Activated CD4-positive, alpha-beta T cell treated with anti-CD3 and anti-CD28 coated beads for 24 hours (primary cell): Measurements from ENCODE around the gene GABRB1.

ENCODE experiments used
- DNase-seq, 2 donors: peaks; one replicate each; pipeline ENCODE4 v3.0.0-alpha.2; 2020; ENCODE audit warnings: low read depth in 2 of 2

The GABRB1 gene

DNA sequence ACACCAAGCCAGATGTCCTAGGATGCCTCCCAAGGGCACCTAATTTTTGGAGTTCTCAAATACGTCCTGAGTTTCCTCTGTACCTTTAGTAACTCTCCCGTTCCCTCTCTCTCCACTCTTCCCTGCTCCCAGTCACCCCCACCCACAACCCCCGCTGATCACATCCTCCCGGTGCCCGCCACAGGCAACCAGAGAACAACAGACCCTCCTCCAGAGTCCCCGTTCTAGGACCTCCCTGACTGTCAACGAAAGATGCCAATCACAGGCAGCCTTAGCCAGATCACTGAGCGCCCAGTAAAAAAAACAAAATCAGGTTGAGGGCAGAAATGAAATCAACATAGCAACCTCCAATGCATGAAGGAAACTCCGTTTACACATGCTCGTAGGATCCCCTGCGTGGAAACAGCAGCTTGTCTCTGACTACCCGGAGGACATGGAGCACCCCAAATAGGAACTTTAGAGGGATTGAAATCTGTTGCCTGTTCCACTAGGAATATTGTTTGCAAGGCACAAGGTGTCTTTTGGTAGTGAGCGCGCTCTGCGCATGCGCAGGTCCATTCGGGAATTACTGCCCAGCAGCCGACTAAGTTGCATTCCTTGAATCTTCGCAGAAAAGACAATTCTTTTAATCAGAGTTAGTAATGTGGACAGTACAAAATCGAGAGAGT is at the start of gene GABRB1:
TSS of gene GABRB1 (plus strand) at position 557 of the 668 bp plus-strand sequence.
- DNase-seq: no peak

DNA sequence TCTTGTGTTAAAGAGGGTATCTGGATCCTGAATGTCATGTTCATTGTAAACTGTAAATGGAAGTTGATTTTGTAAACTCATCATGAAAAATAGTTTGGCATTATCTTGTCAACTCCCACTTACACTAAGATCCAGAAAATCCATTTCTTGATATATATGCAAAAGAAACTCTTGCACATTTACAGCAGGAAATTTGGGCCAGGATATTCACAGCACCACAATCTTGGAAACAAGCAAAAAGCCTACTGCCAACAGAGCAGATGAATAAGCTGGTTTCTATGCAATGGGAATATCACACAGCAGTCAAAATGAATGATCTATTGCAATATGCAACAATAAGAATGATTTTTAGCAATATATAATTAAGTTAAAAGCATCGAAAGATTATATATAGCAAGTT is 46.6 kb upstream of the GABRB1 start:
- no peak for DNase-seq

DNA sequence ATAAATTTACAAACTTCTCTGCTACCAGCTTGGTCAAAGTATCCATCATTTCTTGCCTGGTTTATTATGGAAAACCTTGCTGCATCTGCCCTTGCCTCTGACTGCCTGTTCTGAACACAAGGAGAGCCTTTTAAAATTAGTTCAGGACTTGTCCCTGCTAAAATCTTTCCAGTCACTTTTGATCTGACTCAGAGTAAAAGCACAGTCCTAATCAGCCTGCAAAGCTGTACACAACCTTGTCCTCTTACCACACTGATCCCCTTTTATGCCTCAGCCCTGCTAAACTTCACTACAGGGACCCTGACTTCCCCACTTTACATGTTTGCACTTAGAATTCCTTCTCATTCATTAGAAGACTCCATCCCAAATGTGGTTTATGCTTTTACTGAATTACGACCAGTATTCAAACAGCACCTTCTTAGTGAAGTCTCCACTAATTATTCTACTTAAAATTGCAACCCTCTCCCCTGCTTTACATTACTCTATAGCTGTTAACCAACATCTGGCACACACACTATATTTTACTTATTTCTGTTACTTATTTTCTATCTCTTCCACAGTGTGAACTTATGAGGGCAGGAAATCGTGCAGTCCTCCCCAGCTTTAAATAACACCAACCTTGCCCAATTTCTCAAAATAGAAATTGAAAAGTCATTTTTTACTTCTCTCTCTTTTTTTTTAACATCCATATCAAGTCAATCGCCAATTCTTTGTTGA is 44.3 kb upstream of the GABRB1 start:
- no peak for DNase-seq

DNA sequence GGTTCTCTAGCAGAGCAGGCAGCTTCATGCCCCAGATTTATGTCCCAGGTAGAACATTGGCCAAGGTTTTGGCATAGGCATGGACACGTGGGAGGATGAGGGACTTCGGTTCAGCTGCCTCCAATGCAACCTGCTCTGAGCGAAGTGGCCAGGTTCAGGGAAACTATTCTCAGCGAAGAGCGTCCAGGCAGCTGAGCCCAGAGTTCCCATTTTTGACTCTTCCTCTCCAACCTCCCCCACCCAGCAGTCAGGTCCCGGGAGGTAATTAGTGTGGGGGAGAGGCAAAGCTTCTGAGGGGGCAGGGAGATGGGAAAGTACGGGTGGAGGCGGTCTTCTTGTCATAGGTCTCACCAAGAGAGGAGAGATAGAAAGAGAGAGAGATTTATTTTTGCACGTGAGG is 39.0 kb upstream of the GABRB1 start:
- DNase-seq: no peak

DNA sequence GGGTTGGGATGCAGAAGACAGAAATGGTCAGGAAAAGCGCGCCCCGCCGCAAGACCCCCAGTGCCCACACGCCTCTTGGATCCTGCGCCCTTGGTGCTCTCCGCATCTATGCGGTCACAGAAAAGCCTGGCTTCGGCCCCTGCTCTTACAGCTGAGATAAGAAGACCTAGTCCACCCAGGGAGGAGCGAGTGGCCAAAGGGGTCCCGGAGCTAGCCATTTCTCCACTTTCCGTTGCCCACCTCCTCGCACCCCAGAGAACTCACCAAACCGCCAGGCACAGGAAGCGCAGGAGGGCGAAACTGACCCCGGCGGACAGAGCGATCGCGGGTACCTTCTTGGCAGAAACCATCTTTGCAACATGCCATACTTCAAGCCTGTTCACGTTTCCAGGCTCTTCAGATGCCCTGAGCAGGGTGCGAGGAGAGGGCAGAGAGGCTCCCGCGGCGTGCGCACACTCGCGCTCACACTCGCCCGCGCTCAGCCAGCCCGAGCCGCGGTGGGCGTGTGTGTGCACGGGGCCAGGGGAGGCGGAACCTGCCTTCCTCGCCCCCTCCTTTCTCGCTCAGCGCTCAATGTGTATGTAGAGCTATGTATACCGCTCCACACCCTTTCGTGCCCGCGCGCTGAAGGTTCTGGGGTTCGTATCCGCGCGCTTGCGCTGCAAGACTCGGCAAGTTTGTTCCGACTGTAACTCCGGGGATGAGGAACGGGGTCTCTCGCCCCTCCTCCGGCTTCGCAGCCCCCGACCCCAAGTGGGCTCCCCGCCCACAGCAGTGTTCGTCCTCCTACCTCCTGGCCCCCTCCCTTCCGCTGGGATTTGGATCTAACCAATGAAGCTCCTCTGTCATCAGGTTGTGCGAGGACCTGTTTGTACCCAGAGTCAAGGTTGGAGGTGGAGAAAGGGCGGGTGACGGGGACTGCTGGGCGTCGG is 38.0 kb upstream of the GABRB1 start, which contains the start of gene GABRA4:
TSS of gene GABRA4 (minus strand) at position 507 of the 932 bp plus-strand sequence. CDS start at position 350, 157 bp downstream.
- DNase-seq: no peak

DNA sequence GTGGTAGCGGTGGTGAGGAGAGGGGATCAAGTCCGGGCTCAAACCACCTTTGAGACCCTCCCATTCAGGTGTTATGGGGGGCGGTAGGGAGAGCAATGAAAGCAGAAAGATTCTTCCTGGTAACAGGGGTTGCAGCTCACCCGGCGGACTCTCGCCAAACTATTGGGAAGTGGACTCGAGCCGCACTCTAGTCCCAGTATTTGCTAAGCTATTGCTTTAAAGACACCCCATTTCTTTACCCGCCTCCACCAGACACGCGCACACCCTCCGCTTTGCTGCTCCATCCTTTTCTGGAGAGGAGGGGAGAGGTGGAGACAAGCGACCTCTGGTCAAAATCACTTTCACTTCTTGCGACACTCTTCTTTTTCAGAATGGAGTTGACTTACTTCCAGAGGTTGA is 37.4 kb upstream of the GABRB1 start:
- no peak for DNase-seq

DNA sequence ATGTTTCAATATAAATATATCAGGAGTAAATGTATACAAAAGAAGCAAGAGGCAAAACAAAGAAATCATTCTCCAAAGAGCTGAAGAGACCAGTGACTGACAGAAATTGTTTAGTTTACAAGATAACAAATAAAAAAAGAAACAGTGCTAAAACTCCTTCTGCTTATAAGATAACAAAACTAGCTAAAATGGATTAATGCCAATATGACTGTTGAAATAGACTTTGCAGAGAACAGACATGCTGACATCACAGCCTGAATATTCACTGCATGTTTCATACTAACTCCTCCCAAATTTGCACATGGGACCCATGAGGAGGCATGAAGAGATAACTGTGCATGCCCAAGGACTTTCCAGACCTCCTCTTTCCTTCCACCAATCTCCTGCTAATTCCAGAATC is 31.8 kb upstream of the GABRB1 start:
- DNase-seq: no peak

DNA sequence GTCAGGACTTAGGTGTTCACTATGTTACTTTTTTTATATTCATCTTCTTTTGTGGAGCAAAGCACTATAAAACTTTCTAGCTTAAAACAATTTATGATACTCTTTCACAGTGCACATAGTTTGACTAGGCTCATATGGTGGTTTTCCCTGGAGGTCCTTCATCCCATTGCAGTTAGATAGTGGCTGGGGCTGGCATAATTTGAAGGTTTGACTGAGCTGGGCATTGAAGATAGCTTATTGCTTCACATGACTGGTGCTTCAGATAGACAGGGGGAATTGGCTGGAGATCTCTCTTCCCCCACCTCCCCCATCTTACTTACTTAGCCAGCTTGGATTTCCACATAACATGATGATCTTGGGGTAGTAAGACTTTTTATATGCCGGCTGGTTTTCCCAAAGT is 31.0 kb upstream of the GABRB1 start:
- DNase-seq: no peak

DNA sequence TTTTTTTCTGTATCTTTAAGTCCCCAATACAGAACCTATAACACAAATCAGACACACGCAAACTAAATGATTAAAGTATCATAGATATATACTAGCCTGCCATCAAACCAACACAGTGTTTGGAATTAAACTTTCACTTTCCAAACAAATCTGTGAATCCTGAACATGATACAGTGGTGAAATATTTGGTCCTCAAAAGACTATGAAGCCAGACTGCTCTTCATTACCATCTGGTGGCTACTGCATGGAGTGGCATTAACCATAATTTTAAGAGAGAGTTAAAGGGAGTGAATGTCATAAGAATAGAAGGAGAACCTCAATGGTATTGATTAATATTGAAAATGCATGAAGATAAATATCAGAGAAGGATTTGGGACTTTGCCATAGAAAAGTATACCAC is 28.8 kb upstream of the GABRB1 start:
- DNase-seq: no peak

DNA sequence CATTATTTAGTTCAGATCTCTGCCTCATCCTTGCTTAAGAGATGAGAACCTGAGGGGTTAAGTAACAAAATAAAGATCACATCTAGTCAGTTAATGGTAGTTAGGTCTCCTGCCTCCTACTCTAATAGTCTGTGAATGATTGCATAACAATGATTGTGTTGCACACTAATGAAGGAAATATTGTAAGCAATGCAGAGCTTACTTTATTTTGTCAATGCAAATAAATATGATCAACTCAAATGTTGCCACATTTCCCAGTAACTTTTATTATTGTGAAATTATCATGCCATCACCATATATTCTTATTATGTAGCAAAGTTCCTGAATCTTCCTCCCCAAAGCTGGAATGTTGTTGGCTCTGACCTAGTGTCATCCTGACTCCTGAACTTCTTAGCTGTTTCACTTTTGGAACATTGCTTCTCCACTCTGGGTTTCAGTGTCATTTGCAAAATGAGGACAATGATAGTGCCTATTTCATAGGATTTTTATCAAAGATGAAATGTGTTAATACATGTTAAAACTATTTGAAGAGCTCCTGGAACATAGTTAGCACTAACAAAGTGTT is 20.9 kb upstream of the GABRB1 start:
- no peak for DNase-seq

DNA sequence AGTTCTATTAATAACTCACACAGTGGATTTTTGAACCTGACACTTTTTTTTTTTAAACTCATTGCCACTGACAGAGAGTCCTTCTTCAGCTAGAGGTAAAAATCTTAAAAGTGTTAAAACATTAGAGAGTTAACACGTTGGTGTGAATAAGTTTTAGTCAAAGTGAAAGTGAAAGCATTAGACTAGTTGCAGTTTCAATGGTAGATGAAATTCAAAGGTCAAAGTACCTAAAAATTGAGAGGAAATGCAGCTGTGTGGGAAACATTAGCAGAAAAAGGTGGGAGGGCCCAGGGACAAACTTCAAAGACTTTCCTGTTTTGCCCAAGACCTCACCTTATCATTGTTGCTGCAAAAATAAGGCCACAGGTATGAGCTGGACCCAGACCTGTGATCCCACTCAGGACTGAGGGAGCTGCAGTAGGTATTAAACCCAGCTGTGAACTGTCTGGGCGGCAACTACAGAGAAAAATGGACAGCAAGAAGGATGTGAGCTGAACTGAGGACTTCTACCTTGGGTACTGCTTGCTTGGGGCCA is 20.4 kb upstream of the GABRB1 start:
- DNase-seq: no peak

DNA sequence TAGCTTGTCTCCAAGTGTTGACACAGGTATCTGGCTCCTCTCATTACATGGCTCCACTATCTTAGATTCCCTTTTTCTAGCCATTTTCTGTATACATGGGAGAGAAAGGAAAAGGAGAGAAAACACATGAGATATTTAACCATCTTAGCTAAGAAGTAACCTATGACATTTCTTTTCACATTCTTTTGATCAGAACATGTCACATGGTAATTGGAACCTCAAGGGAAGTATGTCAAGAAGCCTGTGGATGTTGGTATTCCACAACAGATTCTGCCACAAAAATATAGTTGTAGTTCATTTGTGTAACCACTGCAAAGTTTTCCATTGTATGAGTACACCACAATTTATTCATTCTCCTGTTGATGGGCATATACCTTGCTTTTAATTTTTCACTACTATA is 18.7 kb upstream of the GABRB1 start:
- no peak for DNase-seq

DNA sequence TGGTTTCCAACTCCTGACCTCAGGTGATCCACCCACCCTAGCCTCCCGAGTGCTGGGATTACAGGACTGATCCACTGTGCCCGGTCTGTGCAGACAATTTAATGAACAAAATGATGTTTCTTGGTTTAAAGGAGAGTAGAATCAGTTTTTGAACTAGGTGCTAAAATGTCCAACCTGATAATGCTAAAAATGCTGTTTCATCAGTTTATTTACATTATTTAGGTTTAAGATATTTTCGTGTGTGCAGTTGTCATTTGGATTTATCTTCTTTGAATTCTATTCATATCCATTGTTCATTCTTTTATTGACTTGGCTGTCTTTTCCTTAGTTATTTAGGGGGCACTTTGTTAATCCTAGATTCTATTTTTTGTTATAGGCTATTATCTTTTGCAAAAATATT is 18.0 kb upstream of the GABRB1 start:
- DNase-seq: no peak

DNA sequence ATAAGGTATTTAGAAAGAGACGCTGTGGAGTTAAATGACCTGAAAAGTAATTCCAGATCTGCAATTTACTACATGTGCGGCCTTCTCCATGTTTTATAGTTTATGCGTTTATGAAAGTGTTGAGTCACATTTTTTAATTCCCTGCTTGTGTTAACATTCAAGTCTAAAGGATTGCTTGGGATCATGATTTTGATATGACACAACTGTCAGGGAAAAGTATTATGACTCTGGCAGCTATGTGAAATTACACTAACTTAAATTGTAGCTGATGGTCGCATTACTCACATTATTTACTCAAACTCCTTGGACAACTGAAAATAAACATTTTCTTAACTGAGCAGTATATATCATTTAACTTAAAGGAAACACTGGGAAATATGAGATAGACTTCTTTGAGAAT is 14.3 kb upstream of the GABRB1 start:
- DNase-seq: no peak

DNA sequence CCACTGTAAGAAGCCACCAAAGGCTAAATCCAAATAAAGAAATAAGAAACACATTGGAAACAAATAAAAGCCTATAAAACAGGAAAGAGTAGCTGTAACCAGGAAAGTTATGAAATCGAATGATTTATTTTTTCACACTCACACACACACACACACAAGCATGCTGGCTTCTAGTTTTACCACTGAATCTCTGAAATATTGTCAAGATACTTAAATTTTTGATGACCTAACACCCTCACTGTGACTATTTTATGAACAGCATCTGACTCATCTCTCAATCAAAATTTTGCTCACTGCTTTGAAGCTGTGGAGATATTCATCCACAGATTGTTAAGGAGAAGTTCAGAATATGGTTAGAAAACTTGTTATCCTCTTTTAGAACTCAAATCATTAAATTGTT is 13.9 kb upstream of the GABRB1 start:
- no peak for DNase-seq

DNA sequence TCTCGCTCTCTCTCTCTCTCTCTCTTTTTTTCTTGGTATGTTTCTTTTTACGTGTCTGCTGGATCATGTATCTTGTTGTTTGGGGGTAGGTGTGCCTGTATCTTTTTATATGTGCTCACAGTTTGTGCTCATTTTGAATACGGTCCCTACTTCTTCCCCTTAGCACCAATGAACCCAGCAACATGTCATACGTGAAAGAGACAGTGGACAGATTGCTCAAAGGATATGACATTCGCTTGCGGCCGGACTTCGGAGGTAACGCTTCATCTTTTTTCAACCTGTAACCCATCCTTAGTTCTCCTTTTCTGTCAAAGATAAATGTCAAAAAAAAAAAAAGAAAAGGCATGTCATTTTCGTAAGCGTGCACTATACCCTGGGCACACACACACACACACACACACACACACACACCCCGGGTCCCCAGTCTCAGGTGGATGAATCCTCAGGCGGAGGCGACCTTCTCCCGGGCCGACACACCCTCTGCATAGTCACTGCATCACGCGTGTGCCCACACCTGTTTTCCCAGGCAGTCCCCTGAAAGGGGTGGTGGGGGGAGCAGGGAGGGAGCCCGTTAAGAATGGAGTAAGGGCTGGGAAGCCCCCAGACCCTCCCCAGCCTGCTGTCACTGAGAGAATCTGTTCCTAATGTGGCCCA is 511 bp downstream of the GABRB1 start:
- DNase-seq: no peak

DNA sequence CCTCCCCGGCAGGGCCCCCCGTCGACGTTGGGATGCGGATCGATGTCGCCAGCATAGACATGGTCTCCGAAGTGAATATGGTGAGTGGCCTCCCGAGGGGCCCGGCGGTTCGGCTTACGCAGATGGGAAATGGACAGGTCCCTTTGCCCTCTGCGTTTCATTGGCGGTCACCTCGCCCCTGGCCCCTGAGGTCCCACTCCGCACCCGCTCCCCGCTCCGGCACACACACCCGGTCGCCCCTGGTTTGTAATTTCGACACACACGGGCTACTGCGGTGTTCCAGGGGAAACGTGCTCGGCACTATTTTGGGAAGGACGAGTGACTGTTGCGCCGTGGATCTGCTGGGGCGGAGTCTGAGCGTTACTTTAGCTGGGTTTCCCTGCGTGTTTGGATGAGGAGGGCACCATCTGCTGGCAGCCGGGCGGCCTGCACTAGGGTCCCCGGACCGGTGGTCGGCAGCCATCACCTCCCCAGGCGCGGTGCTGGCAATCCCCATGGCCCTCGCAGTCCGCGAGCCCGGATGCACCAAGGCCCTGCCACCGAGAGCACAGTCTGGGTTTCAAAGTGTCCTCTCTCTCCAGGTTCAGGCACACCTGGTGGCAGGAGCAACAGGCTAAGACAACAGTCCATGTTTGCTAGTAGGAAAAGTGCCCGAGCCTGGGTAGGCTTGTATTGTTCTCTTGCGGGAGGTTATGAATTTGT is 1.2 kb downstream of the GABRB1 start:
- DNase-seq: peak; percentile 13 to 38

DNA sequence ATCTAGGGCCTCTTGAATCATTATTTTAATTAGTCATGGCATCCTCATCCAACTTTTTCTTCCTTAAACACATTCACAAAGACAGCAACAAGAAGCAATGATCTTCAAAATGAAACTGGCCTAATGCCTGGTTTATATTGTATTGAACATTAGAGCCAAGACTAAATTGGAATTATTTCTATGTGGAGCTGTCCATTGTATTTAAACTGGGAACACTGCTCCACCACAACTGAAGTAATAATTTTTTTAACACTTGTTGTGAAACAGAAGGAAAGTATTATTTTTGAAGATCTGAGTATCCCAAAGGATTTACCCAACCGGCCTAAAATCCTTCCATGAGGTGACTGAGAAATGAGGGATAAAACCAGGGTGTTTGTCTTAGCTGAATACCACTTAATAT is 6.9 kb downstream of the GABRB1 start:
- no peak for DNase-seq

DNA sequence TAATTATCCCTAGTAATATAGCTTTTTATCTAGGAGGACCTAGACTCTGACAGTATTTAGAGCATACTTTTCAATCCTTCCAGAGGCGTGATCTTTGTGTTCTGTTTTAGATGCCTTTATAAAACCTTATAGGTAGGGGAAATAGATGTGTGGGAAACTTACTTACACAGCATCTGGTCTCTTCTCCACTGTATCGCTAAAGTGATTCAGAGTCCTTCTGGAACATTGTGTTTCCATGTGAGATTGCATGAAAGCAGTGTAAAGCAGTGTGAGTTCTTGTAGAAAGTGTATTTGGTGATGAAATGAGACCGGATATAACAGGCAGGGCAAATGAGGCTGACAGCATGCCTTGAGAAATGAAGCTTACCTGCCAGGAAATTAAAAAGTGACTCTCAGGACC is 9.5 kb downstream of the GABRB1 start:
- DNase-seq: no peak

DNA sequence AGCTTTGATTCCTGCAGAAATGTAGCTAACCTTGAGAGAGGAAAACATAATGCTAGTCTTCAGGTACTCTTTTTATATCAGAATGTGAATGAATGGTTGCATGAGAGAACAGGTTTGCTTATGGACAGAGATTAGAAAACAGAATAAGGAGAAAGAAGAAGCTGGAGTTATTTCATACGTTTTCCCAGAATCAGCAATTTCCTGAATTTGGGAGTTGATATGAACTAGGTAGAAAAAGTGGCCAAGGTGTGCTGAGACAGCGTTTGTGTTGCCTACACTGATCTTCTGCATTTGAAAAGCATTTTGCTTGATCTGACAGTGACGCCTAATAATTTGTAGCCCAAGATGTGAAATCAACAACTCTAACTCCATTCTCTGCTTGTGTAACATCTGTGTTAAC is 12.5 kb downstream of the GABRB1 start:
- no peak for DNase-seq

DNA sequence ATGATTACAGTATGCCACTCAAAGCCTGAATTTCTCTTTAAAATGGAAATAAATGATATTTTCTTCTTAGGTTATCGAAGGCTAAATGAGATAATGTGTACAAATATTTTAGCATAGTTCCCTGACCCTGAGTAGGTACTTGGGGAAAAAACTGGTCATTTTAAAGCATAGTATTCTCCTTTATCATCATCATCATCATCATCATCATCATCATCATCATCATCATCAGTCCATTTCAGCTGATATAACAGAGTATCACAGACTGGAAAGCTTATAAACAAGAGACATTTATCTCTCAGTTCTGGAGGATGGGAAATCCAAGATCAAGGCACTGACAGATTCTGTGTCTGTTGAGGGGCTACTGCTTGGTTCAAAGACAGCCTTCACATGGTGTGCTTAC is 13.9 kb downstream of the GABRB1 start:
- DNase-seq: no peak
